Cardiac septum (tissue), 1 donor: ENCODE measurements around the gene ADAMTS14. TPM values are rescaled to one million over a fixed set of nuclear protein-coding genes. Genes with fewer than 3 reads are reported as not detected.
"Not testable (repeated sequence)": the region's sequence is repeated elsewhere in the genome, so short reads cannot be mapped to it uniquely, and the experiment has no call there.

Source experiments
- DNase-seq: peaks from one replicate; pipeline ENCODE4 v3.0.0-alpha.2; 2020; ENCODE audit warnings: low spot score
- intact Hi-C: fragments of 100-400 bp; cut with DNase I; formaldehyde crosslinking; loops from one replicate; pipeline ENCODE4 v1.14.0; 2022
- long read RNA-seq: library from polyadenylated mRNA; unstranded; transcript quantifications from one replicate; pipeline ENCODE4 v2.0.0, GENCODE V29; 2021
- total RNA-seq: library from RNA; stranded (reverse); fragmentation: NEBNext Ultra II Directional; extraction: Animal tissue kit (Norgen Biotek cat#: 25700); gene quantifications from one replicate; pipeline ENCODE4 v1.2.1, GENCODE V29; 2021
- donor health status: DM: no; HTN: no; CAD: no.

ADAMTS14 gene
- 0.81 TPM for total RNA-seq
- long read RNA-seq, partial matches to known transcripts: 1 of 3 reads
- long read RNA-seq, other reads (novel, unspliced or antisense): 2 of 3 reads

- DNase-seq: no peak
- intact Hi-C loops: loop anchor here (5.0 to 10.0 kb wide), 2 partner anchors 110 to 212 kb away; partner anchors contain the start of gene PCBD1
Measured at GRCh38 chr10:70672165-70673042, at the start of gene ADAMTS14. ADAMTS14 (plus strand) TSS chr10:70672506; CDS start chr10:70672803, 297 bp downstream.

- intact Hi-C loops: no loop called here
- no peak for DNase-seq
Measured at GRCh38 chr10:70622541-70622940, 49.8 kb upstream of the ADAMTS14 start.

- DNase-seq: no peak
- intact Hi-C loops: no loop called here
Measured at GRCh38 chr10:70622981-70623844, 49.1 kb upstream of the ADAMTS14 start.

- intact Hi-C loops: no loop called here
- DNase-seq: no peak
Measured at GRCh38 chr10:70626056-70626455, 46.2 kb upstream of the ADAMTS14 start.

- intact Hi-C loops: no loop called here
- no peak for DNase-seq
Measured at GRCh38 chr10:70629338-70629737, 43.0 kb upstream of the ADAMTS14 start.

- DNase-seq, intact Hi-C loops: not testable (repeated sequence)
Measured at GRCh38 chr10:70631735-70632134, 40.6 kb upstream of the ADAMTS14 start.

- DNase-seq: no peak
- intact Hi-C loops: no loop called here
Measured at GRCh38 chr10:70634011-70634410, 38.3 kb upstream of the ADAMTS14 start.

- DNase-seq, intact Hi-C loops: not testable (repeated sequence)
Measured at GRCh38 chr10:70634515-70634914, 37.8 kb upstream of the ADAMTS14 start.

GRCh38 chr10:70639640-70640383, 32.5 kb upstream of the ADAMTS14 start:
- intact Hi-C loops, DNase-seq: not testable (repeated sequence)

GRCh38 chr10:70643272-70643671, 29.0 kb upstream of the ADAMTS14 start:
- DNase-seq, intact Hi-C loops: not testable (repeated sequence)

- DNase-seq, intact Hi-C loops: not testable (repeated sequence)
Measured at GRCh38 chr10:70644959-70645358, 27.3 kb upstream of the ADAMTS14 start.

- intact Hi-C loops: no loop called here
- DNase-seq: no peak
Measured at GRCh38 chr10:70647086-70647485, 25.2 kb upstream of the ADAMTS14 start.

- intact Hi-C loops: no loop called here
- DNase-seq: no peak
Measured at GRCh38 chr10:70648427-70648826, 23.9 kb upstream of the ADAMTS14 start.

- DNase-seq: no peak
- intact Hi-C loops: no loop called here
Measured at GRCh38 chr10:70649526-70649925, 22.8 kb upstream of the ADAMTS14 start.

GRCh38 chr10:70650104-70650503, 22.2 kb upstream of the ADAMTS14 start:
- no peak for DNase-seq
- intact Hi-C loops: no loop called here

- intact Hi-C loops: no loop called here
- no peak for DNase-seq
Measured at GRCh38 chr10:70650718-70651117, 21.6 kb upstream of the ADAMTS14 start.

GRCh38 chr10:70651661-70652060, 20.6 kb upstream of the ADAMTS14 start:
- intact Hi-C loops: no loop called here
- no peak for DNase-seq

- DNase-seq: peak; percentile 83
- intact Hi-C loops: no loop called here
Measured at GRCh38 chr10:70652761-70653657, 19.3 kb upstream of the ADAMTS14 start.
